Caki2 (cell line): ENCODE results near the gene NUMA1. TPM values are rescaled to one million over a fixed set of nuclear protein-coding genes. Genes with fewer than 3 reads are reported as not detected.

Source experiments
- DNase-seq: peaks from one replicate; pipeline ENCODE4 v3.0.0-alpha.2; 2015; ENCODE audit warnings: low read depth
- in situ Hi-C: cut with HindIII; loops from 2 replicates; pipeline ENCODE4 v1.10.0; 2016; ENCODE audit warnings: low sequenced_read_pairs, low pct_unique_long_range_greater_than_20kb, mixed read lengths
- total RNA-seq: library from RNA; depleted of rRNA; stranded (reverse); fragments of >200 nt; shearing (Covaris generic); gene quantifications from 2 replicates; pipeline ENCODE4 v1.2.3, GENCODE V29; 2014; ENCODE audit warnings: low replicate concordance; rRNA removed

The NUMA1 gene
- total RNA-seq = 73.8 and 81.0 TPM in 2 replicates

GRCh38 chr11:72080326-72081183, at the start of gene NUMA1, which contains the start of gene LRRC51:
TSS of gene NUMA1 (minus strand) at chr11:72080542. CDS start at chr11:72035943, 44,599 bp downstream.
TSS of gene LRRC51 (plus strand) at chr11:72080850. CDS start at chr11:72089084, 8,234 bp downstream.
- in situ Hi-C loops = no loop called here

GRCh38 chr11:72129381-72129780, 49.0 kb upstream of the NUMA1 start:
- in situ Hi-C loops = no loop called here
- DNase-seq = no peak

More at GRCh38 chr11:72080326-72081183, at the start of gene NUMA1, which contains the start of gene LRRC51:
- DNase-seq = peak; percentile 99

- in situ Hi-C loops = no loop called here
Measured at GRCh38 chr11:72127923-72128322, 47.6 kb upstream of the NUMA1 start.

GRCh38 chr11:72125956-72126355, 45.6 kb upstream of the NUMA1 start:
- in situ Hi-C loops = no loop called here
- no peak for DNase-seq

More at GRCh38 chr11:72127923-72128322, 47.6 kb upstream of the NUMA1 start:
- no peak for DNase-seq

- in situ Hi-C loops = no loop called here
- no peak for DNase-seq
Measured at GRCh38 chr11:72124046-72124445, 43.7 kb upstream of the NUMA1 start.

- DNase-seq = no peak
- in situ Hi-C loops = no loop called here
Measured at GRCh38 chr11:72123117-72123653, 42.8 kb upstream of the NUMA1 start.

- in situ Hi-C loops = no loop called here
- DNase-seq = no peak
Measured at GRCh38 chr11:72122607-72123006, 42.3 kb upstream of the NUMA1 start.

- no peak for DNase-seq
- in situ Hi-C loops = no loop called here
Measured at GRCh38 chr11:72120930-72121329, 40.6 kb upstream of the NUMA1 start.

GRCh38 chr11:72119198-72119597, 38.9 kb upstream of the NUMA1 start:
- DNase-seq = no peak
- in situ Hi-C loops = no loop called here

- in situ Hi-C loops = no loop called here
- no peak for DNase-seq
Measured at GRCh38 chr11:72116019-72116755, 35.8 kb upstream of the NUMA1 start.

GRCh38 chr11:72114570-72114969, 34.2 kb upstream of the NUMA1 start:
- DNase-seq = no peak
- in situ Hi-C loops = no loop called here

- no peak for DNase-seq
- in situ Hi-C loops = no loop called here
Measured at GRCh38 chr11:72112978-72113808, 32.9 kb upstream of the NUMA1 start.

GRCh38 chr11:72112143-72112977, 32.0 kb upstream of the NUMA1 start, which contains the start of gene ANAPC15:
TSS of gene ANAPC15 (minus strand) at chr11:72112695. CDS start at chr11:72111276, 1,419 bp downstream.
- in situ Hi-C loops = no loop called here

GRCh38 chr11:72111300-72112142, 31.2 kb upstream of the NUMA1 start:
- DNase-seq = no peak
- in situ Hi-C loops = no loop called here

More at GRCh38 chr11:72112143-72112977, 32.0 kb upstream of the NUMA1 start, which contains the start of gene ANAPC15:
- DNase-seq = peak; percentile 98

- in situ Hi-C loops = no loop called here
- no peak for DNase-seq
Measured at GRCh38 chr11:72105888-72106287, 25.5 kb upstream of the NUMA1 start, which contains the start of gene TOMT. TSS of gene TOMT (plus strand) at chr11:72105924. CDS start at chr11:72105952, 28 bp downstream.

- in situ Hi-C loops = no loop called here
- DNase-seq = no peak
Measured at GRCh38 chr11:72103754-72104167, 23.4 kb upstream of the NUMA1 start.
